ENCODE data around the gene ABHD17A.
A peak's percentile ranks its signal among the peaks of the same experiment; 100 is the strongest.

DNA sequence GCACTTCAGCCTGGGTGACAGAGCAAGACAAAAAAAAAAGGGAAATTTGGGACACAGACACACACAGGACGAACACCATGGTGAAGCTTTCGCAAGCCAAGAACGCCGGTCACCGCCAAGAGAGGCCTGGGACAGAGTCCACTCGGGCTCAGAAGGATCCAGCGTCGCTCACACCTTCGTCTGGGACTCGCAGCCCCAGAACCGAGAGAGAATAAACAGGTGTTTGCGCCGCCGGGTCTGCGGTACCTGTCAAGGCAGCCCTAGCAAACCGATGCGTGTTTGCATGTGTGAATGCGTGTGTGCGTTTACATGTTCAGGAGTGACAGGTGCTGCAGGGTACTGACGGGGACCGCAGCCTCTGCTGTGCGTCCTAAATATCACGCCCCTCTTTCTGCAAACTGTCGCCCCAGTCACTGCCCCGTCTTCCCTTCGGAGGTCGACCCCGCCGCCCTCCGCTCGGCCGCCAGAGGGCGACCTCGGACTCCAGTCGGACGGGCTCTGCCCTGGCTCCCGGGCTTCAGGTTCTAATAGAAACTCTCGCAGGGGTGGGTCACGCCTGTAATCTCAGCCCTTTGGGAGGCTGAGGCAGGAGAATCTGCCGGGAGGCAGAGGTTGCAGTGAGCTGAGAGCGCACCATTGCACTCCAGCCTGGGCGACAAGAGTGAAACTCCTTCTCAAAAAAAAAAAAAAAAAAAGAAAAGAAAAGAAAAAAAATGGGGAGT is 43.9 kb upstream of the ABHD17A start:
- TF ChIP-seq, protein P1, sequence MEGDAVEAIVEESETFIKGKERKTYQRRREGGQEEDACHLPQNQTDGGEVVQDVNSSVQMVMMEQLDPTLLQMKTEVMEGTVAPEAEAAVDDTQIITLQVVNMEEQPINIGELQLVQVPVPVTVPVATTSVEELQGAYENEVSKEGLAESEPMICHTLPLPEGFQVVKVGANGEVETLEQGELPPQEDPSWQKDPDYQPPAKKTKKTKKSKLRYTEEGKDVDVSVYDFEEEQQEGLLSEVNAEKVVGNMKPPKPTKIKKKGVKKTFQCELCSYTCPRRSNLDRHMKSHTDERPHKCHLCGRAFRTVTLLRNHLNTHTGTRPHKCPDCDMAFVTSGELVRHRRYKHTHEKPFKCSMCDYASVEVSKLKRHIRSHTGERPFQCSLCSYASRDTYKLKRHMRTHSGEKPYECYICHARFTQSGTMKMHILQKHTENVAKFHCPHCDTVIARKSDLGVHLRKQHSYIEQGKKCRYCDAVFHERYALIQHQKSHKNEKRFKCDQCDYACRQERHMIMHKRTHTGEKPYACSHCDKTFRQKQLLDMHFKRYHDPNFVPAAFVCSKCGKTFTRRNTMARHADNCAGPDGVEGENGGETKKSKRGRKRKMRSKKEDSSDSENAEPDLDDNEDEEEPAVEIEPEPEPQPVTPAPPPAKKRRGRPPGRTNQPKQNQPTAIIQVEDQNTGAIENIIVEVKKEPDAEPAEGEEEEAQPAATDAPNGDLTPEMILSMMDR (IDR thresholded peaks at IDR 0.05): peak; percentile 95
- no peak for TF ChIP-seq ZFX (IDR thresholded peaks at IDR 0.05; ENCODE audit: borderline replicate concordance)

All from 22Rv1 (cell line).